A549 (cell line): ENCODE results near the gene ZHX3. TPM values are rescaled to one million over a fixed set of nuclear protein-coding genes. Genes with fewer than 3 reads are reported as not detected.

Experiments used
- ATAC-seq, 2 experiments: fragments of 200-7000 bp in 1 of 2; fragments of >200 bp in 1 of 2; cut with Nextera tagmentation in 1 of 2; cut with Tn5 transposase in 1 of 2; 3 replicates each; pipeline versions ENCODE4 v1.8.0 to v1.9.1; 2018 to 2020; ENCODE audit warnings: mild to moderate bottlenecking in 1 of 2, moderate library complexity in 1 of 2
- CTCF ChIA-PET: fragments of 300-600 bp; sonication (Branson Sonifier 250); formaldehyde crosslinking; extraction: SDS; loops from one replicate; lab custom pipeline; 2021; ENCODE audit warnings: antibody characterized with exemption, inconsistent platforms; lab: Yijun Ruan, JAX
- POLR2A ChIA-PET: fragments of 350-600 bp; formaldehyde crosslinking; extraction: SDS; loops from one replicate; lab custom pipeline; 2021; ENCODE audit warnings: antibody characterized with exemption, inconsistent platforms; lab: Yijun Ruan, JAX
- DNase-seq, 2 experiments: peaks; one replicate each; pipeline versions ENCODE4 v3.0.0 to v3.0.0-alpha.2; 2011 to 2016; ENCODE audit warnings: low read depth in 1 of 2, low spot score in 1 of 2
- FAIRE-seq: peaks from 2 replicates; lab custom pipeline; 2011; peaks lifted over from hg19 to GRCh38; lab: Jason Lieb, UNC
- H3K27ac ChIP-seq, 2 experiments: fragments of >200 bp; sonication (Bioruptor Twin); formaldehyde crosslinking; 3 replicates each; pipeline ENCODE4 v1.5.1; 2016 to 2017
- H3K4me1 ChIP-seq: fragments of >200 bp; sonication (Bioruptor Twin); formaldehyde crosslinking; 3 replicates; pipeline ENCODE4 v1.6.1; 2016
- H3K4me2 ChIP-seq: fragments of >200 bp; sonication (Bioruptor Twin); formaldehyde crosslinking; 3 replicates; pipeline ENCODE4 v1.6.1; 2016
- H3K4me3 ChIP-seq: fragments of >200 bp; sonication (Bioruptor Twin); formaldehyde crosslinking; 3 replicates; pipeline ENCODE4 v1.5.1; 2016
- H3K9me3 ChIP-seq: fragments of >200 bp; sonication (Bioruptor Twin); formaldehyde crosslinking; 3 replicates; pipeline ENCODE4 v1.6.1; 2016
- BHLHE40 ChIP-seq: IDR thresholded peaks from 2 replicates; pipeline ENCODE4 v1.6.1; 2012; ENCODE audit warnings: low read depth, low read length, inconsistent platforms
- FOSL2 ChIP-seq, 2 experiments: fragments of 450-650 bp in 1 of 2; fragments of >200 bp in 1 of 2; sonication (Bioruptor Twin) in 1 of 2; formaldehyde crosslinking; IDR thresholded peaks; 2 replicates each; pipeline versions ENCODE4 v1.5.0 to v1.6.1; 2016 to 2020; ENCODE audit warnings: mild to moderate bottlenecking in 1 of 2, moderate library complexity in 1 of 2
- HOXA7 ChIP-seq: fragments of 250-450 bp; sonication (Bioruptor Pico); IDR thresholded peaks from 2 replicates; pipeline ENCODE4 v1.5.0; 2020; ENCODE audit warnings: mild to moderate bottlenecking, moderate library complexity
- HOXB13 ChIP-seq: fragments of 250-450 bp; sonication (Bioruptor Pico); IDR thresholded peaks from 2 replicates; pipeline ENCODE4 v1.5.0; 2020; ENCODE audit warnings: low read depth, mild to moderate bottlenecking, moderate library complexity
- HOXB5 ChIP-seq: fragments of 250-450 bp; sonication (Bioruptor Pico); IDR thresholded peaks from 2 replicates; pipeline ENCODE4 v1.5.0; 2020; ENCODE audit warnings: mild to moderate bottlenecking, moderate library complexity
- JUNB ChIP-seq: fragments of >200 bp; sonication (Bioruptor Twin); formaldehyde crosslinking; IDR thresholded peaks from 2 replicates; pipeline ENCODE4 v1.6.1; 2016
- MAFK ChIP-seq: fragments of 450-650 bp; IDR thresholded peaks from 2 replicates; pipeline ENCODE4 v1.6.1; 2014; ENCODE audit not compliant: partially characterized antibody
- NR3C1 ChIP-seq: fragments of >200 bp; sonication (Bioruptor Twin); formaldehyde crosslinking; IDR thresholded peaks from 3 replicates; pipeline ENCODE4 v1.6.1; 2017
- POLR2AphosphoS2 ChIP-seq: conservative IDR thresholded peaks from 2 replicates; pipeline ENCODE4 v1.6.1; 2012; ENCODE audit warnings: low read length, improper control_type of control experiment, inconsistent platforms
- RAD21 ChIP-seq, 2 experiments: fragments of >200 bp in 1 of 2; sonication (Bioruptor Twin) in 1 of 2; formaldehyde crosslinking in 1 of 2; IDR thresholded peaks in 1 of 2; conservative IDR thresholded peaks in 1 of 2; 2 replicates in 1 of 2; 3 replicates in 1 of 2; pipeline ENCODE4 v1.6.1; 2012 to 2018; ENCODE audit warnings: inconsistent platforms in 1 of 2
- RARB ChIP-seq: fragments of 250-450 bp; sonication (Bioruptor Pico); IDR thresholded peaks from 2 replicates; pipeline ENCODE4 v1.8.0; 2021; ENCODE audit warnings: mild to moderate bottlenecking, moderate library complexity
- SMC3 ChIP-seq: fragments of >200 bp; sonication (Bioruptor Twin); formaldehyde crosslinking; IDR thresholded peaks from 3 replicates; pipeline ENCODE4 v1.6.1; 2018; ENCODE audit warnings: inconsistent platforms
- TP53 ChIP-seq: fragments of 250-450 bp; sonication (Bioruptor Pico); IDR thresholded peaks from 2 replicates; pipeline ENCODE4 v1.5.0; 2021; ENCODE audit warnings: mild to moderate bottlenecking, moderate library complexity
- ZC3H11A ChIP-seq: fragments of 450-650 bp; IDR thresholded peaks from 2 replicates; pipeline ENCODE4 v1.6.1; 2014; ENCODE audit warnings: antibody characterized with exemption, mild to moderate bottlenecking
- ZFP36 ChIP-seq: fragments of 450-650 bp; IDR thresholded peaks from 2 replicates; pipeline ENCODE4 v1.6.1; 2014; ENCODE audit warnings: borderline replicate concordance; ENCODE audit not compliant: partially characterized antibody
- WGBS: methylation state at CpG from one replicate; pipeline ENCODE4 v1.1.6; 2017; ENCODE audit errors: missing lambda C conversion rate; 5-methylcytosine and 5-hydroxymethylcytosine counted together
- polyA plus RNA-seq, 4 experiments: library from polyadenylated mRNA; depleted of rRNA in 3 of 4; stranded (reverse); fragments of >200 nt; fragmentation: RNase III in 1 of 4; extraction: RNeasy Plus Mini Kit Qiagen cat#74134 plus additional on column Dnase treatment in 1 of 4; gene quantifications; 2 replicates in 3 of 4; 3 replicates in 1 of 4; pipeline ENCODE4 v1.2.3, GENCODE V29; 2011 to 2017
- TF ChIP-seq, protein P1 (sequence below): fragments of >200 bp; sonication (Bioruptor Twin); formaldehyde crosslinking; IDR thresholded peaks from 3 replicates; pipeline ENCODE4 v1.5.1; 2016
- TF ChIP-seq, protein P2 (sequence below): IDR thresholded peaks from 2 replicates; pipeline ENCODE4 v1.6.1; 2012
- TF ChIP-seq, protein P3 (sequence below): fragments of >200 bp; sonication (Bioruptor Twin); formaldehyde crosslinking; IDR thresholded peaks from 2 replicates; pipeline ENCODE4 v1.6.1; 2016

The ZHX3 gene
- polyA plus RNA-seq, 2 of the 4 experiments (the other 2 are of a cell fraction) = 3.6 to 4.1 TPM

DNA sequence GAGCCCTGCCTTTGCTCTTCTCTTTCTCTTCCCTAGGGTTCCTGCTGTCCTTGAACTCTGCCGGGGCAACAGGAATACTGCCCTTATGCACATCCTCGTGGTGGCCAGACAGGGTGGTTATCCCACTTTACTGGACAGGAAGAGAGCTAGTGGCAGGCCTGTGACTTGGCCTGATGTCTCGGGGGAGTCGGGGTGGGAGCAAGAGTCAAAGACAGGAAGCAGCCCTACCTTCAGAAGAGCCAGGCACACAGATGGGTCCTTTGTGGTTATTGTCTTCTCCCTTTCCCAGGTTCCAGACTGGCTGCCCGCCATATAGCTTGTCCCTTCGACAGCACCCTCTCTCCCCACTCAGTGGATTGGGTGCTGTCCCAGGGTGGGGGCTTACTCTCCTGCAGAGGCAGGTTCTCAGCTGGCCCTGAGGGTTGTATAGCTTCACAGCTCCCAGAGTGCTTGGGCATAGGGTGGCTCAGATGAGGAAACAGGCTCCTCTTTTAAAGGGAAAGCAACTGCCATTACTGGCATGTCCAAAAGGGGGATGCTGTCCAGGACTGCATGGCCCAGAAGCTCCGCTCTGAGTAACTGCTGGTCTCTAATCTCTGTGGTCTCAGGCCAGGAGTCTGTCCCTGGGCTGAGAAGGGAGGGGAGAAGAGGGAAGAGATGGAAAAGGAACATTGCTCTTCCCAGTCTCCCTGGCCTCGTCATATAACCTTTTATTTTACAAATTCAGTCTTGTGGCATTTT is 162.9 kb downstream of the ZHX3 start:
- CTCF ChIA-PET = interaction anchor here (1.2 to 6.2 kb wide), 5 partner anchors 18 to 186 kb away, joined by 3 to 43 read pairs (median 22); partner anchors contain the start of gene LPIN3

DNA sequence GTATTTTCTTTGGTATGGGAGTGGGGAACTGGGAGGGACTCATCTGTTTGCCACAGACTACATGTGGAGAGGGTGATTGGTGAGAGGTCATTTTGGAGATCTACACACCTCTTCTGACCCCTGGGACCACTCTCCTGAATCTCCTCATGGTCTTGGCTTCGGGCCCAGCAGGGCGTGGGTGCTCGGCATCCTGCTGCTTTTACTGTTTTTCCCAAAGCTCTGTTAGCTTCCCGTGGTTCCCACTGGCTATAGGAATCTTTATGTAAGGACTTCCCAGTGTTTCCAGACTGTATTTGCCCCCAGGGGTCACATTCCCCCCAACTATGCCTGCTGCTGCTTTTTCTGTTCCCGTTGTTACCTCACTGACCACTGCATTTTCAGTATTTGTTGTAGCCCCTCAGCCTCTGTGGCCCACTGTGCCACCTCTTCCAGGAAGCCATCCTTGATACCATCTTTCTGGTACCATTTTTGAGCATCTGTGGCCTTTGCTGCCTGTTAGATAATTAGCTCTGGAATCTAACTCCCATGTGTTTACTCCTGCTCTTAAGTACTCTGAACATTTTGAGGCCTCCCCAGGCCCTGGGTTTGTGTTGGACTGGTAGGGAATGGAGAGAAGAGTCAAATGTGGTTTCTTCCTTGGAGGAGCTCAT is 165.3 kb downstream of the ZHX3 start:
- H3K4me2 ChIP-seq = no peak overlapping the region
- no peak for FAIRE-seq
- no peak overlapping the region for H3K4me3 ChIP-seq
- WGBS = 76% methylated on average over 5 of the region's 5 CpGs
- no peak for DNase-seq
- no peak overlapping the region for H3K27ac ChIP-seq
- CTCF ChIA-PET = interaction anchor here (0.8 to 3.2 kb wide), 8 partner anchors 9 to 259 kb away, joined by 3 to 22 read pairs (median 4); no protein-coding TSS in a partner anchor
- POLR2A ChIA-PET = interaction anchor here (0.6 kb wide), 1 partner anchor 10 kb away, joined by 3 read pairs; no protein-coding TSS in a partner anchor
- 0 out of 3 replicates have a peak, but pooled peaks cover 8% of the 10 kb centered on the region for H3K4me1 ChIP-seq
- ATAC-seq = no peak
- no peaks in the 10 kb centered on the region for H3K9me3 ChIP-seq
- TF ChIP-seq NR3C1 (no peak), ZFP36 (peak; percentile 62), POLR2AphosphoS2 (no peak)
- TF ChIP-seq, all 56 proteins: peak for 1

More for the DNA sequence above, 162.9 kb downstream of the ZHX3 start:
- Histone ChIP-seq H3K4me1 (0 out of 3 replicates have a peak, but pooled peaks cover 4% of the 10 kb centered on the region), H3K4me2 (no peak overlapping the region), H3K9me3 (no peaks in the 10 kb centered on the region), H3K27ac (no peak overlapping the region), H3K4me3 (no peak overlapping the region)
- DNase-seq (no peak), FAIRE-seq (no peak), ATAC-seq (peak in 1 of 2 experiments; percentile 43; a peak in 1 of 6 replicates)
- 89% methylated on average over 8 of the region's 8 CpGs for WGBS
- POLR2A ChIA-PET = no interaction called here
- no peak for TF ChIP-seq HOXA7 (CRISPR knock-in tag)
- no peak for TF ChIP-seq RAD21 (conservative IDR thresholded peaks at IDR 0.05 in 1 of 2, IDR thresholded peaks at IDR 0.05 in 1 of 2)
- no peak for TF ChIP-seq SMC3
- TF ChIP-seq ZFP36 = no peak
- no peak for TF ChIP-seq FOSL2 (IDR thresholded peaks at IDR 0.05)
- TF ChIP-seq FOSL2 (CRISPR knock-in tag; IDR thresholded peaks at IDR 0.05) = no peak
- no peak for TF ChIP-seq BHLHE40
- TF ChIP-seq, protein P1, sequence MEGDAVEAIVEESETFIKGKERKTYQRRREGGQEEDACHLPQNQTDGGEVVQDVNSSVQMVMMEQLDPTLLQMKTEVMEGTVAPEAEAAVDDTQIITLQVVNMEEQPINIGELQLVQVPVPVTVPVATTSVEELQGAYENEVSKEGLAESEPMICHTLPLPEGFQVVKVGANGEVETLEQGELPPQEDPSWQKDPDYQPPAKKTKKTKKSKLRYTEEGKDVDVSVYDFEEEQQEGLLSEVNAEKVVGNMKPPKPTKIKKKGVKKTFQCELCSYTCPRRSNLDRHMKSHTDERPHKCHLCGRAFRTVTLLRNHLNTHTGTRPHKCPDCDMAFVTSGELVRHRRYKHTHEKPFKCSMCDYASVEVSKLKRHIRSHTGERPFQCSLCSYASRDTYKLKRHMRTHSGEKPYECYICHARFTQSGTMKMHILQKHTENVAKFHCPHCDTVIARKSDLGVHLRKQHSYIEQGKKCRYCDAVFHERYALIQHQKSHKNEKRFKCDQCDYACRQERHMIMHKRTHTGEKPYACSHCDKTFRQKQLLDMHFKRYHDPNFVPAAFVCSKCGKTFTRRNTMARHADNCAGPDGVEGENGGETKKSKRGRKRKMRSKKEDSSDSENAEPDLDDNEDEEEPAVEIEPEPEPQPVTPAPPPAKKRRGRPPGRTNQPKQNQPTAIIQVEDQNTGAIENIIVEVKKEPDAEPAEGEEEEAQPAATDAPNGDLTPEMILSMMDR = no peak
- TF ChIP-seq, protein P2, sequence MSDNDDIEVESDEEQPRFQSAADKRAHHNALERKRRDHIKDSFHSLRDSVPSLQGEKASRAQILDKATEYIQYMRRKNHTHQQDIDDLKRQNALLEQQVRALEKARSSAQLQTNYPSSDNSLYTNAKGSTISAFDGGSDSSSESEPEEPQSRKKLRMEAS = no peak
- TF ChIP-seq, protein P3, sequence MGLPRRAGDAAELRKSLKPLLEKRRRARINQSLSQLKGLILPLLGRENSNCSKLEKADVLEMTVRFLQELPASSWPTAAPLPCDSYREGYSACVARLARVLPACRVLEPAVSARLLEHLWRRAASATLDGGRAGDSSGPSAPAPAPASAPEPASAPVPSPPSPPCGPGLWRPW = no peak
- TF ChIP-seq TP53 (CRISPR knock-in tag) = no peak
- TF ChIP-seq NR3C1 = no peak
- no peak for TF ChIP-seq RARB
- no peak for TF ChIP-seq JUNB
- TF ChIP-seq HOXB5 (CRISPR knock-in tag) = no peak
- TF ChIP-seq ZC3H11A = no peak
- no peak for TF ChIP-seq MAFK
- no peak for TF ChIP-seq HOXB13 (CRISPR knock-in tag)
